GM10847 (cell line): ENCODE results near the gene LRP5.

Source experiments
- POLR2A ChIP-seq: IDR thresholded peaks from 2 replicates; pipeline ENCODE4 v1.6.1; 2011; ENCODE audit not compliant: insufficient read length; ENCODE audit errors: extremely low read depth

Gene LRP5

DNA sequence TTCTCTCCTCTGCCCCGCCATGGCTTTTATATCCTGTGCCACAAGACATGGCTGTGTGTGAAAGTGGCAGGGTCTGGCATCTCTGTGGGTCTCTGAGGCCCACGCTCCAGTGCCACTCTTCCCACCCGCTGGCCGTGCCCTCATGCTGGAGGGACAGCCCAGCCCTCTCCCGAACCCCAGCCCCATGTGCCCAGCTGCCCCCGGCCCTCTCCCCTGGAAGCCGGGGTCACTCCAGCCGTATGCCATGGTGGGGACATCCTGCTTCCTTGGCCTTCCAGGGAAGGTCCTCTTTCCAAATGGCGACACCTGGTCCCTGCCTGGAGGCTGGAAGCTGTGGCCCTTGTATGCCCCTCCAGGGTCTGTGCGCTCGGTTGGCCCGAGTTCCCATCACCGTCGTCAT lies 84.9 kb downstream of the LRP5 start:
- TF ChIP-seq POLR2A = no peak

- TF ChIP-seq POLR2A = no peak
Measured at GRCh38 chr11:68398995-68399851, 86.8 kb downstream of the LRP5 start.

GRCh38 chr11:68399916-68400315 lies 87.5 kb downstream of the LRP5 start:
- no peak for TF ChIP-seq POLR2A

DNA sequence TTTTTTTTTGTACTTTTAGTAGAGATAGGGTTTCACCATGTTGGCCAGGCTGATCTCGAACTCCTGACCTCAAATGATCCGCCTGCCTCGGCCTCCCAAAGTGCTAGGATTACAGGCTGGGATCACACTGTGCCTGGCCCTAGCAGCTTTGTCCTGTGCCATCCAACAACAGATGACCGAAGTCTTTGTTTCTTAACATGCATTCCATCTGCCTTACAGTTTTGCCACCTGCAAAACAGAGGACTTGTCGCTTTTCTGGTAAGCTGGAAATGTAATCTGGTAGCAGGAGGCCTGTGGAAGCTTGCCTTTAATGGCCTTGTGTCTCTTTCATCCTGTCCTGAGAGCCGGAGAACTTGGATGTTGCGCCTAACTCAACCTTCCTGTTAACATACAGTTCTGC lies 89.5 kb downstream of the LRP5 start:
- no peak for TF ChIP-seq POLR2A

DNA sequence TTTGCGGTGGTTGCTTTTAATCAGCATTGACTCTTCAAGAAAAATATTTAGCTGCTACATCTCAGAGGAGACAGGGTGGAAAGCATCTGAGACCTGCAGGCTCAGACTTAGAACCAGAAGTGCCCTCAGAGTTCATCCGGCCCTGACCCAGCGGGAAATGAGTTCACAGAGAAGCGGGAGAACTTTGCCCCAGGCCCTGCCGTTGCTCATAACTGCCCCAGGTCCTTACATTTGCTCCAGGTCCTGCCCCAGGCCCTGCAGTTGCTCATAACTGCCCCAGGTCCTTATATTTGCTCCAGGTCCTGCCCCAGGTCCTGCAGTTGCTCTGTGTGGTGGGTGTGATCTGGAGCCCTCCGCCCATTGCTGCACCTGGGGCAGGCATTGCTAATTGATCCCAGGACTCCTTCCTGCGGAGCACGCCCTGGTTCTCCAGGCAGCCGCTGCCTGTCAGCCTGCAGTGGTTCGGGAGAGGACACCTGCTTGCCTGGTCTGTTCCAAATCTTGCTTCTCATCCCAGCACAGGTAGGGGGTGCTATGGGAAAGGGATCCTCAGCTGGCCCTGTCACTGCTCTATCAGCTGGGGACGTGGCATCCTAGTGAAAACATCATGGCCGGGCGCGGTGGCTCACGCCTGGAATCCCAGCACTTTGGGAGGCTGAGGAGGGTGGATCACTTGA lies 90.1 kb downstream of the LRP5 start:
- TF ChIP-seq POLR2A = no peak

DNA sequence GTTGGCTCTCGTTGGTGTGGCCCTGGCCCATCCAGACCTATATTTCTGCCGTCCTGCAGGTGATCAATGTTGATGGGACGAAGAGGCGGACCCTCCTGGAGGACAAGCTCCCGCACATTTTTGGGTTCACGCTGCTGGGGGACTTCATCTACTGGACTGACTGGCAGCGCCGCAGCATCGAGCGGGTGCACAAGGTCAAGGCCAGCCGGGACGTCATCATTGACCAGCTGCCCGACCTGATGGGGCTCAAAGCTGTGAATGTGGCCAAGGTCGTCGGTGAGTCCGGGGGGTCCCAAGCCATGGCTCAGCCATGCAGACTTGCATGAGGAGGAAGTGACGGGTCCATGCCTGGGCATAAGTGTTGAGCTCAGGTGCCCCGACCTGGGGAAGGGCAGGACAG lies 91.0 kb downstream of the LRP5 start:
- no peak for TF ChIP-seq POLR2A

DNA sequence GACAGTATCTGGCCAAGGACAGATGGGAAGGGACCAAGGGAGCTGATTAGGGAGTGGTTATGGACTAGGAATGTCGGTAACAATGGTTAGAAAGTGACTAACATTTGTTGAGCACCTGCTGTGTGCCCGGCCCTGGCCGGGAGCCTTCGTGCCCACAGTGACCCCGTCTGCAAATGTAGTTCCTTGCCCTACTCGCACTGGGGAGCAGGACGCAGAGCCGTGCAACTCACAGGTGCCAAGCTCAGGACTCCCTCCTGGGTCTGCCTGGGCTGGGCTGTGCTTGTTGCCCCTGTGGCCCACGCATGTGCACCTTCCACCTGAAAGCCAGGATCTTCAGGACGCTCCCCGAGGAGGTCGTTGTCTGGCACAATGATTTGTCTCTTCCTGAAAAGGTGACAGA lies 91.4 kb downstream of the LRP5 start:
- no peak for TF ChIP-seq POLR2A

- TF ChIP-seq POLR2A = no peak
Measured at GRCh38 chr11:68406324-68407313, 94.2 kb downstream of the LRP5 start.

- no peak for TF ChIP-seq POLR2A
Measured at GRCh38 chr11:68408512-68408911, 96.1 kb downstream of the LRP5 start.

GRCh38 chr11:68409748-68410344 lies 97.5 kb downstream of the LRP5 start:
- no peak for TF ChIP-seq POLR2A

GRCh38 chr11:68411501-68411991 lies 99.2 kb downstream of the LRP5 start:
- TF ChIP-seq POLR2A = no peak

GRCh38 chr11:68412593-68413475 lies 100.4 kb downstream of the LRP5 start:
- TF ChIP-seq POLR2A = no peak

GRCh38 chr11:68413591-68413999 lies 101.2 kb downstream of the LRP5 start:
- no peak for TF ChIP-seq POLR2A
